GM12891 (cell line): ENCODE data around the gene AMZ2.
"Not testable (repeated sequence)": the region's sequence is repeated elsewhere in the genome, so short reads cannot be mapped to it uniquely, and the experiment has no call there.

ENCODE experiments used
- DNase-seq: peaks from one replicate; pipeline ENCODE4 v3.0.0; 2011; ENCODE audit warnings: low spot score; ENCODE audit not compliant: insufficient read length
- FAIRE-seq: peaks from 2 replicates; lab custom pipeline; 2011; peaks lifted over from hg19 to GRCh38; lab: Jason Lieb, UNC
- PAX5 ChIP-seq: IDR thresholded peaks from 2 replicates; pipeline ENCODE4 v1.6.1; 2011; ENCODE audit warnings: low read length, moderate library complexity, mild to moderate bottlenecking; ENCODE audit not compliant: insufficient read depth, severe bottlenecking
- POLR2A ChIP-seq: IDR thresholded peaks from 2 replicates; pipeline ENCODE4 v1.6.1; 2011; ENCODE audit warnings: low read depth, low read length, control low read depth
- POLR2AphosphoS5 ChIP-seq: IDR thresholded peaks from 2 replicates; pipeline ENCODE4 v1.6.1; 2011; ENCODE audit warnings: low read depth, low read length, control low read depth
- POU2F2 ChIP-seq: IDR thresholded peaks from 2 replicates; pipeline ENCODE4 v1.6.1; 2011; ENCODE audit warnings: low read depth, mild to moderate bottlenecking, control low read depth, low read length, moderate library complexity
- SPI1 ChIP-seq: IDR thresholded peaks from 2 replicates; pipeline ENCODE4 v1.6.1; 2011; ENCODE audit warnings: low read depth, low read length, control low read depth
- TAF1 ChIP-seq: IDR thresholded peaks from 2 replicates; pipeline ENCODE4 v1.6.1; 2011; ENCODE audit warnings: low read depth, low read length, control low read depth

The AMZ2 gene

GRCh38 chr17:68237369-68238163, 10.3 kb upstream of the AMZ2 start:
- DNase-seq, result peak; percentile 28
- peak; percentile 64; the same call in 1 of the 2 replicates for TF ChIP-seq POLR2AphosphoS5
- TF ChIP-seq POLR2A, result peak; percentile 67
- peak; percentile 94 for TF ChIP-seq SPI1
- peak; percentile 96 for FAIRE-seq

- DNase-seq (no peak), FAIRE-seq (no peak)
- TF ChIP-seq POU2F2, result no peak
Measured at GRCh38 chr17:68238164-68238870, 9.5 kb upstream of the AMZ2 start.

GRCh38 chr17:68238871-68239253, 9.0 kb upstream of the AMZ2 start:
- FAIRE-seq, result peak; percentile 43
- no peak for DNase-seq
- TF ChIP-seq PAX5 (no peak), POU2F2 (no peak), POLR2A (no peak), POLR2AphosphoS5 (no peak), TAF1 (no peak), SPI1 (no peak)

- FAIRE-seq (no peak), DNase-seq (no peak)
- TF ChIP-seq POLR2A (no peak), PAX5 (no peak)
Measured at GRCh38 chr17:68239632-68240366, 8.0 kb upstream of the AMZ2 start.

GRCh38 chr17:68246271-68247028, 1.4 kb upstream of the AMZ2 start:
- DNase-seq (no peak), FAIRE-seq (no peak)
- no peak for TF ChIP-seq SPI1
- no peak for TF ChIP-seq TAF1
- no peak for TF ChIP-seq POU2F2
- no peak for TF ChIP-seq POLR2AphosphoS5
- TF ChIP-seq POLR2A, result no peak
- TF ChIP-seq PAX5, result no peak

- DNase-seq (no peak), FAIRE-seq (no peak)
- no peak for TF ChIP-seq POU2F2
- TF ChIP-seq TAF1, result no peak
- TF ChIP-seq POLR2A, result peak; percentile 38
- no peak for TF ChIP-seq SPI1
- 0 out of 2 replicates have a peak, but pooled peaks have one; percentile 3 for TF ChIP-seq POLR2AphosphoS5
Measured at GRCh38 chr17:68248199-68248825, 469 bp downstream of the AMZ2 start.

- no peak for TF ChIP-seq TAF1
- no peak for TF ChIP-seq POU2F2
- no peak for TF ChIP-seq PAX5
- TF ChIP-seq POLR2A, result no peak; the same call in 1 of the 2 replicates
- TF ChIP-seq SPI1, result no peak
- TF ChIP-seq POLR2AphosphoS5, result no peak
- DNase-seq (no peak), FAIRE-seq (no peak)
Measured at GRCh38 chr17:68248891-68249290, 1.0 kb downstream of the AMZ2 start.

GRCh38 chr17:68249354-68249765, 1.5 kb downstream of the AMZ2 start:
- no peak for FAIRE-seq
- no peak for DNase-seq
- TF ChIP-seq POLR2AphosphoS5 (no peak), PAX5 (no peak), TAF1 (no peak), SPI1 (no peak), POLR2A (no peak), POU2F2 (no peak)

GRCh38 chr17:68253426-68253825, 5.6 kb downstream of the AMZ2 start:
- peak; percentile 74 for FAIRE-seq
- DNase-seq, result not testable (repeated sequence)

GRCh38 chr17:68255151-68255550, 7.3 kb downstream of the AMZ2 start:
- TF ChIP-seq POLR2A (no peak), POLR2AphosphoS5 (no peak), PAX5 (no peak), SPI1 (no peak), TAF1 (no peak), POU2F2 (no peak)
- DNase-seq (no peak), FAIRE-seq (no peak)
